COR-L47 (cell line): ENCODE results near the gene KCNQ1.
A peak's percentile ranks its signal among the peaks of the same experiment; 100 is the strongest.

Experiments
- DNase-seq: peaks from one replicate; lab custom pipeline; 2025; lab: John Stamatoyannopoulos, UW

The KCNQ1 gene

DNA sequence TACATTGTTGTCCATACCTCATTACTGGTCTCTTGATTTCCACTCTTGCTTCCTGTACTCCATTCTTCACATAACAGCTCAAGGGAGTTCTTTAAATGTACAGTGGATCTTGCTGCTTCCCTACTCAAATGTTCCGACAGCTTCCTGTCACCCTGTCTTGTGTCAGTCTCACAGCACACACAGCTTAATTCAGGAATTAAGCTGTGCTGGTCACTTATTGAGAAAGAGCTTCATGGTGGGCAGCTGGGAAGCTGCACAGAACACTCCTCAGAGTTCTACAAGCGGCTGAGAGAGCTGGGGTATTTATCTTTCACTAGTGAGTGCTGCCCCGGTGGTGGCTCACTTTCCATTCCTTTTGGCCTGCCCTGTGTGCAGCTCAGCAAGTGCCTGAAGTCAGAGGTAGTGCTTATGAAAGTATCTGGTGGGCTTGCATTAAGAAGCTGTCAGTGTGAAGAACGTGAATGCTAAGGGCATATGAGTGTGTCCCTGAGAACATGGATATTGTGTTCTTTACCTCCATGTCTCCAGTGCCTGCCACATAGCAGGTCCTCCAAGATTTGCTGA is 206.3 kb downstream of the KCNQ1 start:
- no peak for DNase-seq

DNA sequence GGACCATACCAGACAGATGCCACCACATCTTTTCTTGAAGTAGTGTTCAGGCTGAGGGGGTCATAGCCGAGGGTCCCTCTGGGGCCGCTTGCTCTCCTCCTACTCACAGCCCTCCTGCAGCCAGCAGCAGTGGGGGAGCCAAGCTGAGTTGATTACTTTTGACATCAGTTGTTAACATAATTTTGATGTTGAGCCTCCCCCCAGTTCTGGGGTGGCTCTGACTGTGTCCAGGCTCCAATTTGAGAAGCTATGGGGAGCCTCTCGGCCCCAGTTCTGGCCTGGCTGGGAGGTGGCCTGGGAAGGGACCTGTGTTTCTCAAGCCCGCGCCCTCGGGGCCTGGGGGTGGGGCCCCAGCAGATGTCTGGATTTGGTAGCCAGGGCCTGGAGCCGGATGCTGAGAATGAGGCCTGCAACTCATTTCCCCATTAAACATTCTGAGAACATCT is 207.0 kb downstream of the KCNQ1 start:
- DNase-seq, result no peak

DNA sequence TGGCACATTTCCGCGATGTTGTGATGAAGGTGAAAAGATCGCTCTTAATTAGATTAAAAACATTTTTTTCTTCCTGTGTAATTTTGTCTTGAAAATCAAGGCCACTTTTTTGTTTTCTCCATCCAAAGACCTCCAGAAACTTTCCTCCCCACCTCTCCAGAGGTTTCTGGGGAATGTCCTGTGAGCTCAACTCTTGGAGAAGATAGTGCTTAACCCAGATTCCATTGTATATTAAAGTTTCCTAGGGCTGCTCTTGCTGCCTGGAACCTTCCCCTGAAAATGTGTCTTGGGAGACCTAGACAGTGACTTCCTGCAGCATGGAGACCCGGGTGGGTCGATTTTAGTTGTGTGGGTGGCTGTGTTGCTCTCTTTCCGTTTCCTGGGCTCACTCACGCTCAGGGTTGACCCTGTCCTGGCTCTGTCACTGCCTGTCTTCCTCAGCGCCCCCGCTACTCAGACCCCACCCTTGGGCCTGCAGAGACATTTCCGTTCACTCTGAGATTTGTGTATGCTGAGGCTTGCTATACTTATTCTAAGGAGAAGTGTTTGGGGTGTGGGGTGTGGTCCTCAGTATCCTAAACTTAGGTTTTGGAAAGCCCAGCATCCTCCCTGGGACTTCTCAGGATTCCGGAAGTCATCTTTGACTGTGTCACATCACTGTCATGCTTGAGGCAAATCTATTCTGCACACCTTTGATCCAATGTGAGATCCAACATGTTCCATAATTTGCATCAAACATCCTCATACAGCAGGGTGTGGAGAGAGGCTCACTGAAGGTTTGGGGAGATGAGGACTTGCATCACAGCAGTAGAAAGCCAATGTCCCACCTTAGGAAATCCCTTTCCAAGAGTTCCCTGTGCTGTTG is 207.8 kb downstream of the KCNQ1 start:
- DNase-seq, result no peak

DNA sequence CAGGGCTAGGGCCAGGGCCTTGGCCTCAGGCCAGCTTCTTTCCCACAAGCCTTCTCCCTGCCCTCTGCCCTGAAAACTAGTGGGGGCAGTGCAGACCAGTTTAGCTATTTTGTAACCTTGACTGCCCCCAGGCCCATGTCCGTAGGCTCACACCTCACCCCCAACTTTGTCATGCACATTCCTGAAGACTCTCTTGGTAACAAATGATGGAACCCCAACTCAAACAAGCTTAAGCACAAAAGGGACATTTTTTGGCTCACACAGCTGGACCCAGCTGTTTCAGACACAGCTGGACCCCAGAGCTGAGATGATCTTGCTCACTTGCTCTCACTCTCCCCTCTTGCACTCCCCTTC is 208.4 kb downstream of the KCNQ1 start:
- no peak for DNase-seq

DNA sequence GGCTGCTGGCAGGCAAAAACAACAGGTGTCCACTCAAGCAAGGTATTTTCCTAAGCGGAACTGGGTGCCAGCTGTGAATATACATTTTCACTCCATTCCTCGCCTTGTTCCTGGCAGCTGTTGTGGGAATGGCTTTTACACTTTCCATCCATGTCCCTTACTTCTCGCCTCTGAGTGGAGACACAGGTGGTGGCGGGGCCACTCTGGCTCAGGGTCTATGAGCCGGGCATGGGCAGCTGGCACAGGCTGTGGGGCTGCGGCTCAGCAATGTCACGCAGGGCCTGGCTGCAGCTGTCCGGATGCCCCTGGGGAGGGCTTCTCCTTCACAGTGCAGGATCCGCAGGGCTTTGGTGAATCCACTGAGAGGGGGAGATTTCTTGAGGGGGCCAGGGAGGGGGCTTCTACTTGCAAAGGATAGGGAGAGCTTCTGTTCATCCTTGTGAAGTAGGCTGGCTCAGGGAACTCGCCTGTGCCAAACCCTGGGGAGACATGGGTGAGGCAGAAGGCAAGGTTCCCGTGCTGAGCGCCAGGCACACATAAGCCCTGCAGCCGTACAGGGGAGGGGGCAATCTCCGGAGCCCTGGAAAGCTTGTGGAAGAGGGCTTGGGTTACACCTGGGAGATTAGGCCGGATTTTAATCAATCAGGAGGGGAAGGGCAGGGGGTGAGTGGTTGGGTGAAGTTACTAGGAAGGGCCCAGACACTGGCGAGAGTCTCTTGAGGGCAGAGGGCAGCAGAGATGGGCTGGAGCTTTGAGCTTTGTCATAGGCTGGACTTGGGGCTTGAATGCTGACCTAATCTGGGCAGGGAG is 209.3 kb downstream of the KCNQ1 start:
- DNase-seq, result peak; percentile 22

DNA sequence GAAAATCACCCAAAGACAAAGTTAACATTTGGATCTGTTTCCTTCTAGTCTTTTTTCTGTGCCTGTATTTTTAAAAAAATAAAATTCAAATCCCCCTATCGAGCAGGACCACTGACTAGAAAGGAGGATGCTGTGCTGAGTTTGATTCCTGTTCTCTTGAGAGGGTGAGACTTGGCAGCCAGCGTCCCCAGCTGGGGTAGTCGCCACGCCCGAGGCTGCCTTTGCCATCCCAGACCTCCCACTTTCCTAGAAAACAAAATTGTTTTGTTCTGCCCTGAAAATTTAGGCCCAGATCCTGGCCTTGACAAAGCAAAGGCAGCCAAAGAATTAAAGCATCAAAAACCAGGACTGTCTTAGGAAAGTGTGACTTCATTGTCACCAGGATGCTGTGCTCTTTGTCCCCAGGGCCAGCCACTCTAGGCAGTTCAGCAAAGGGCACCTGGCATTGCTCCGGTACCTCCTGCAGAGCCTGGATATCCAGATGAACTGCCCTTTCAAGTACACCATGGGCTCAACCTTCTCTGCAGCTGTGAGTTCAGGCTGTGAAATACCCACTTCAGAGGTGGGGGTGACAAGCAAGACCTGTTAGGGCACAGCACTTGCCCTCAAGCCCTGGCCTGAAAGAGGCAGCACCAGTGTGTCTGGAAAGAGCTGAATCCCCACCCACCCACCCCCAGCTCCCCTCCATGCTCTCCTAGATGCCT is 210.4 kb downstream of the KCNQ1 start:
- no peak for DNase-seq

DNA sequence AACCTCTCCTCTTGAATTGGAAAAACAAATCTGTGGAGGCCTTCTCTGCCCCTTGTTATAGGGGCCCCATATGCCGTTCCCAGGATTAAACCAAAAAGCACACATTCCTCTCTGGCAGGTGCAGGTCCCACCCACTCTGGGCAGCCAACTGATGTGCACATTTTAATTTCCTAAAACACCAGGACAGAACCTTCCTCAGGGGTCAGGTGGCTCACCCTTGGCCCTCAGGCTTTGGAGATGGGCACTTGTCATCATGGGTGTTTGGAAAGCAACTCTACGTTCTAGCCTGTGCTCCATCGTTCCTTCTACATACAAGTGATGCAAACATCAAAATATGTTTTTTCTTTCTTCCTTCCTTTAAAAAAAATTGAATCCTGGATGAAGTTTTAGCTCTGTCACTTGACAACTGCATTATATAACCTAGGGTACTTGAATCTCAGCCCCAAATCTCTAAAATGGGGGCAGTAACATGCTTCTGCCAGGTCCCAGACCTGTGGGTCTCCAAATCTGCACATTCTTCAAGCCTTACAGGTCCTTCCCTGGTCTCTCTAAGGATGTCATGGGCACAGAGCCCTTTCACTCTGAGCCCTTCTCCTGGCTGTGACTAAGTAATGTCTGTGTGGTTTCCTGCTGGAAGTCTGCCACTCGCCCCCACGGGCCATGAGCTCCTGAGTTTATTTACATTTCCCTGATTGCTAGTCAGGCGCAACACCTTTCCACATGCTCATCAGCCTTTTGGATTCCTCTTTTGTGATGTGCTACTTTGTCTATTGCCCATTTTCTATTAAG is 211.2 kb downstream of the KCNQ1 start:
- DNase-seq, result peak; percentile 40

DNA sequence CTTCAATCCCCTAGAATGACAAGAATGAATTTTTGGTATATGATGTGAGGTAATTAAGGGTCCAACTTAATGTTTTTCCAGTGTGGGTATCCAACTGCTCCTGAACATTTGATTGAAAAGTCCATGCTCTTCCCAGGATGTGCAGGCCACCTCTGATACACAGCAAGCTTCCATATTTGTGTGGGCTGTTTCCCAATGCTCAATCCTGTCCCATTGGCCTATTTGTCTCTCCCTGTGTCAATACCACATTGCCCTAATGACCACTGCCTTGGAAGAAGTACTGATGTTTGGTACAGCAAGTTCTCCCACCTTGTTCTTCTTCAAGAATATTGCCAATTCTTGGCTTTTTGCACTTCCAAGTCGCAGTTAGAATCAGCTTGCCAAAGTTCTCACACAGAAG is 212.1 kb downstream of the KCNQ1 start:
- no peak for DNase-seq

DNA sequence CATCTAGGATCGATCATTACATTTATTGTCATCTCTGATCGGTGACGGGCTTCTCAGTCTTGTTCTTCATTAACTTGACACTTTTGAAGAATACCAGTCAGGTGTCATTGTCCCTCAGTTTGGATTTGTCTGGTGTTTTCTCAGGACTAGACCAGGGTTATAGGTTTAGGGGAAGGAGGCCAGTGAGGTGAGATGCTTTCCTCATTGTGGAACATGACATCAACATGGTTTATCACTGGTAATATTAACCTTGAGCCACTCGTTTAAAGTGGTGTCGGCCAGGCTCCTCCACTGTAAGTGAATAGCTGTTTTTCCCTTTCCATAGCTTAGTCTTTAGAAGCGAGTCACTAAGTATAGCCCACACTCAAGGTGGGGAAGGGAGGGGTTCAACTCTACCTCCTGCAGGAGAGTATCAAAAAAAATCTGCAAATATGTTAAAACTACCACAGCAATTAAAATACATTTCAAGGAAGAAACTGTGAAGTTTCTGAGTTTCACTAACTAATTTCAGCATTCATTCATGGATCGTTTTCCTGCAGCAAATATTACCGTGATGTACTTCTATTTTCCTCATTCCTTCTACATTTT is 213.0 kb downstream of the KCNQ1 start:
- no peak for DNase-seq

DNA sequence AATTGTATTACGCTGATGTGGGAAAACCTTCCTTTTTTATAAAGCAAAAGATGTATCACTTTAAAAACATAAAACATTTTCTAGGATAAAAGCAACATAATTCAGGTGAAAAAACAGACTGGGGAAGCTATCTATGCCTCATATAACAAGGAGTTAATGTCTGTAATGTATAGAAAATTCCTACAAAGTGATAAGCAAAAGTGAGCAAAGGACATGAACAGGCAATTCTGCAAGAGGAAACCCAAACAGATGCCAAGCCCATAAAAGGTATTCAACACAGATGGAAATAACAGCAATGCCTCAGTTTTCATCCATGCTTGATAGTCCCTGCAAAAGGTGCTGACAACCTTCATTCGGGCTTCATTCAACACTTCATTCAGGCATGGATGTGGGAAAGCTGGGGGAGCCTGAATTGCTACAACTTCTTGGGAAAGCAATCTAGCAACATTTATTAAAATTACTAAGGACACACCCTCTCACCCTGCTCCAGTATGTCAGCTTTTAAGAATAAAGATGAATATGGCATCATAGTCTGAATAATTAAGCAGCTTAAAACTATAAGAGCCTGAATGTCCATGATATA is 215.6 kb downstream of the KCNQ1 start:
- no peak for DNase-seq

DNA sequence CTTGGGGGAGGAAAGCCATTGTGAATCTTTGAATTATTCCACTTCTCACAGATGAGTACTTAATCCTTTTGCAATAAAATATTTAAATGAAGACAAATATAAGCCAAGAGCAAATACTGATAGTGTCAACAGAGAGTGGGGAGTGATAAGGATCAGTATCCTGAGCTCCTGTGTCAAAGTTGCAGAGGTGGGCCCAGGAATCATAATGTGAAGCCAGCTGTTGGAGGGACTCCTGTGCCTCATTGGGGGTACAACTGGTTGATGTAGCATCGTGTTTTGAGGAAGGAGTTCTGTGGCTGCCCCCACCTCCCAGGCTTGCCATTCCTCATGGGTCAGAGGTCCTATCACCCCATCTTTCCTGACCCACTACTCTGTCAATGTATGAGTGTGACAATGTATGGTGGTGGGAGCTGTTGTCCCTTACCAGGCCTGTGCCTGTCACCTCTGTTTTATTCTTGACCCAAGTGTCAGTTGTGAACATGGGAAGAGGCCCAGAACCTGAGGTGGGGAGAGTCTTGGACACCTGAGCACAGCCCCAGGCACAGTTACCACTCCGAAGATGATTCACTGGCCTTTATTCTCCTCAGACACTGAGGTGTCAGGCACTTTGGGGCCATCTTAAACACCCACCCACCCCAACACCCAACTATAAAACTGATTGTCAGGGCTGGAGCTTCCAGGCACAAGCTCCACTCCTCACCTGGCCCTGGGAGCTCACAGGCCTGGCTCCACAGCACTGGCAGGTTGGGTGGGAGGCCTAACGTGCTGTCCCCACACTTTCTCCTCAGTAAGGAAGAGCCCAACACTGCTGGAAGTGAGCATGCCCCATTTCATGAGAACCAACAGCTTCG is 216.6 kb downstream of the KCNQ1 start:
- no peak for DNase-seq

DNA sequence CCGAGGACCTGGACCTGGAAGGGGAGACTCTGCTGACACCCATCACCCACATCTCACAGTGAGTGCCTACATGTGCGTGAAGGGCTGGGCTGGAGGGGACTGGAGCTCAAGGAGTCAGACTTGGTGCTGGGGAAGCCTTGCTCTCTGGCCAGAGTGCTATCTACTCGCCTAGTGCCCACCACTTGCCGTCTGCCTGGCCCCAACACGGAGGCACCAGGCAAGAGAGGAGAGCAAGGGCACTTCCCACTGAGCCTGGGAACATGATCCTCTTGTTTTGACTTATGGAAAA is 217.2 kb downstream of the KCNQ1 start:
- no peak for DNase-seq

DNA sequence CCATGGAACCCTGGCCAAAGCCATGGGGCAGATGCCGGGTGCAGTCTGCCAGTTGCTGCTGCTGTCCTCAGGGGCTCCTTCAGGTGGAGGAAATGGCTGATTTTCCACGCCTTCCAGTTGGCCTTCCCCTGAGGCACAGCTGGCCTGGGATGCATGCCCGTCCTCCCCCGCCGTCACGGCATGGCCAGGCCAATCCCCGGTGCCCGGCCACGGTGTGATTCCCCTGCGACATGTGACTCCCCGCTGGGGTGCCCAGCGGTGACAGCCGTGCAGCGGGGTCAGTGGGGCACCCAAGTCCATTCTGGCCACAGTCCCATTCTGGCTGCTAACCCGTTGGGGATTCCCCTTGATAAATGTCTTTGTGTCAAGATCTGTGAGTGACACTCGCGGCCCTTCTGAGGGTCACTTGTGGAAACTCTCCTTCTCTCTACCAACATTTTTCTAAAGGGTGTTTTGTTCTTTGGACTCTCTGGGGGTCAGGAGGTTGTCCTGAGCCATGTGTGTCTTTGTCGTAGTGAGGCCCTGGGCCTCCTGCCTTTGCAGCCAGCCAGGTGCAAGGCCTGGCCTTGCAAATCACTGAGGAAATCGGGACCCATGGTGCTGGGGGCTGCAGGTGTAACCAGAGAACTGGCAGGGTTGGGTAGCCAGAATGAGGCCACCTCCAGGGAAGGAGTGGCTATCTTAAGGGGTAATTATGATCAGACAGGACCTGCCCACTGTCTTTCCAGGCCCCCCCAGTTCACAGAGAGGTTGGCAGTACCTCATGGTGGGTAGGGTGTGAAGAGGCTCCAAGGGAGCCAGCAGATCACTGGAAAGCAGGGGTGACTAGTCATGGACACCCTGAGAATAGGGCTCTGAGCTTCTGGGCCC is 217.9 kb downstream of the KCNQ1 start:
- DNase-seq, result no peak

DNA sequence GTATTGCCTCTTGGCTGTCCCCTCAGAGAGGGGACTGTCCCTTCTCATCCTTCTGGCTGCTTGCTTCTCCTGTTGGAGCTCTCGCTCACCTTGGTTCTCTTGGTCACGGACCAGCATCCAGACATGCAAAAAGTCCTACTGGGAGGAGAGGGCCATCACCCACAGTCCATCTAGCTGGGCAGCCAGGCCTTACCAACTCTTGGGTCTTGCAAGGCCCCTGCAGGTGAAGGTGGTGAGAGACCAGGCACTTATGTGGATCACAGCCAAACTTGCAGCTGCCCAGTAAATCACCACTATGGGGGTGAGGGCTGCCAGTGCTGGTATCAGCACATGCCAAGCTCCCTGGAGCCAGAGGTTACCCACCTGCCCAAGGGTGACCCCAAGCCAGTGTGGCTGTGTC is 218.7 kb downstream of the KCNQ1 start:
- DNase-seq, result no peak

DNA sequence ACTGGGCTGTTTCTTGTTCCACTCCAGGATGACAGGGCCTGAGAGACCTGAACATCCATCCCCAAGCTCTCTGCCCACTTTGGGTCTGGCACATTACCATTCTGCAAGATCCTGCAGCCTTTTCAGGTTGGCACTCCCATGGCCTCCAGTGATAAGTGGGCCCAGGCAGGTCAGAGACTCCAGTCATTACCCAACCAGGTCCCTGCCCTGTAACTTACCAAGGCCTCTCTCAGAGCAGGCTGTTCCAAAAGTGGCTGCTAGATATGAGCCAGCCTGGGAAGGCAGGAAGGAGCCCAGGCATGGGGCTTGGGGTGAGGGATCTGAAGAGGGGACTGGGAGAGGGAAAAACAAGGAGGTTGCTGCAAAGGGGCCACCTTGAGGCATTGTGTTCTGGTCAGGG is 219.1 kb downstream of the KCNQ1 start:
- DNase-seq, result no peak

DNA sequence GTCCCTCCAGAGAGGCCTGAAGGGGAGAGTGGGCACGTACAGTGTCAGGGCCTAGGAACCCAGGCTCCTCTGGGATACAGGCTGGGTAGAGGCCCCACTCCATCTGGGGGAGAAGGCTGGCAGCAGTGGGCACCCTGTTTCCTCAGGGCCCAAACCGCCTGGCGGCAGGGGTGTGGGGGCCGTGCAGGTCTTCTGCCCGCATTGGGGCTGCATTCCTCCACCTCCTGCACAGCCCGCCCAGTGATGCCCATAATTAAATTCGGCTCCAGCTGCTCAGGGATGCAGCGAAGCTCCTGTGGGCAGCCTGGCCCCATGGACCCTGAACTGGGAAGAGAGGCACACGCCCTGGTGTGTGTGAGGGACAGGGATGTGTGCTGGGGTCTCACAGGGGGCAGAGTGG is 219.6 kb downstream of the KCNQ1 start:
- DNase-seq, result no peak

DNA sequence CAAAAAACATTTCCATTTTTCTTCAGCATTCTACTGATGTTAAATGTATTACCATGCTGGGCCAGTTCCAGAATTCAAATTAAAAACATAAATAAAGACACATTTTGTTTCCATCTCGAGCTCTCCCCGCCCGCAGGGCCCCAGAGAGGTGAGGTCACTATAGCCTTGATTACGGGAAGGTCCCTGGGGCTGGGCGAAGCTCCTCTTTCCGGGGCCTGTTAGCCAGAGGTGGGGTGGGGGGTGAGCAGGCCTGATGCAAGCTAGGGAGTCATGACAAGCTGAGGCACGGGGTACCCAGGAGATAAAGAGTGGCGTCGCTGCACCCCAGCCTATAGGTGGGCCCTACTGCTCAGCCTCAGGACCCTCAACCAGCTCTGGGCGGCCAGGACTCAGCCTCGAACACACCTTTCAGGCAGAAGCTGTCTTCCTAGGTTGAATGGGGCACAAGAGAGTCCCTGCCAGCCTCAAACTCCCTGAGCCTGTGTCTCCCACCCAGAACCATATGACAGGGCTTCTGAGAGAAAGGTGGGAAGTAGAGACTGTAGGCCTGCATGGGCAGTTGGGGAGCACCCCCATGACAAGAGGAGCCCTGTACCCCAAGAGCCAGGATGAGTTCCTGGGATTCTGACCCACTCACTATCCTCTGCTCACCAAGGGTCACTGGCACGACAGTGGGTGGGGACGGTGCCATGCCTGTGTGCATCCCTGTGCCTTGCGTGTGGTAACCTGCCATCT is 220.2 kb downstream of the KCNQ1 start:
- no peak for DNase-seq
